Natural killer cell (primary cell): ENCODE data around the gene SNRPB2. TPM values are rescaled to one million over a fixed set of nuclear protein-coding genes. Genes with fewer than 3 reads are reported as not detected.

ENCODE experiments used
- ATAC-seq, 3 donors: fragments of 150-1000 bp in 2 of 3; fragments of 200-7000 bp in 1 of 3; cut with Tn5 transposase; 1 replicate in 1 of 3; 2 replicates in 2 of 3; pipeline ENCODE4 v1.10.0; 2021; ENCODE audit warnings: mild to moderate bottlenecking in 2 of 3, moderate library complexity in 2 of 3
- DNase-seq, 2 donors: peaks; one replicate each; pipeline versions ENCODE4 v3.0.0 to v3.0.0-alpha.2; 2013 to 2021; ENCODE audit warnings: mixed read lengths in 1 of 2
- H3K27ac ChIP-seq: one replicate; pipeline ENCODE4 v1.5.1; 2013; ENCODE audit warnings: mild to moderate bottlenecking, low read length
- H3K27me3 ChIP-seq: one replicate; pipeline ENCODE4 v1.6.1; 2013; ENCODE audit warnings: low read length; ENCODE audit not compliant: control insufficient read depth, insufficient read depth
- H3K36me3 ChIP-seq: one replicate; pipeline ENCODE4 v1.6.1; 2013; ENCODE audit warnings: low read length; ENCODE audit not compliant: control insufficient read depth, insufficient read depth
- H3K4me1 ChIP-seq: one replicate; pipeline ENCODE4 v1.6.1; 2013; ENCODE audit warnings: low read length; ENCODE audit not compliant: control insufficient read depth, insufficient read depth
- H3K4me3 ChIP-seq: one replicate; pipeline ENCODE4 v1.5.1; 2013; ENCODE audit warnings: low read length
- H3K9me3 ChIP-seq: one replicate; pipeline ENCODE4 v1.6.1; 2013; ENCODE audit warnings: low read length; ENCODE audit not compliant: control insufficient read depth, insufficient read depth
- H3K27ac Mint-ChIP-seq, 2 donors: one replicate each; pipeline ENCODE4 v1.8.0; 2022; ENCODE audit warnings: mild to moderate bottlenecking in 2 of 2, mixed read lengths in 2 of 2, moderate library complexity in 1 of 2
- H3K27me3 Mint-ChIP-seq, 2 donors: one replicate each; pipeline ENCODE4 v1.8.0; 2022; ENCODE audit warnings: low read depth in 2 of 2, mixed read lengths in 2 of 2
- H3K36me3 Mint-ChIP-seq: one replicate; pipeline ENCODE4 v1.8.0; 2022; ENCODE audit warnings: mixed read lengths
- H3K4me1 Mint-ChIP-seq, 2 donors: one replicate each; pipeline ENCODE4 v1.8.0; 2022; ENCODE audit warnings: mixed read lengths in 2 of 2
- H3K4me3 Mint-ChIP-seq: one replicate; pipeline ENCODE4 v1.8.0; 2022; ENCODE audit warnings: mild to moderate bottlenecking, moderate library complexity, mixed read lengths
- H3K9me3 Mint-ChIP-seq, 2 donors: one replicate each; pipeline ENCODE4 v1.8.0; 2022; ENCODE audit warnings: mixed read lengths in 2 of 2
- WGBS: methylation state at CpG from one replicate; pipeline ENCODE4 v1.1.7; 2013; ENCODE audit warnings: missing lambda C conversion rate; ENCODE audit not compliant: insufficient coverage; 5-methylcytosine and 5-hydroxymethylcytosine counted together
- intact Hi-C: fragments of 100-400 bp; cut with micrococcal nuclease; formaldehyde crosslinking; loops from one replicate; pipeline ENCODE4 v1.14.2; 2022
- total RNA-seq, 4 donors: library from RNA; stranded (reverse); fragments of 120-200 nt in 1 of 4; gene quantifications; one replicate each; pipeline versions ENCODE4 v1.2.3 to v1.2.4, GENCODE V29; 2013 to 2022
- TF ChIP-seq, protein P1 (sequence below): fragments of 200-600 bp; IDR thresholded peaks from one replicate; pipeline ENCODE4 v1.8.0; 2022; ENCODE audit warnings: antibody characterized with exemption

Gene SNRPB2
- total RNA-seq, 3 donors from 2014 or later (not counting 1 experiment from before 2014, with no cell fraction given) = 39.4 to 43.0 (median 40.5) TPM

DNA sequence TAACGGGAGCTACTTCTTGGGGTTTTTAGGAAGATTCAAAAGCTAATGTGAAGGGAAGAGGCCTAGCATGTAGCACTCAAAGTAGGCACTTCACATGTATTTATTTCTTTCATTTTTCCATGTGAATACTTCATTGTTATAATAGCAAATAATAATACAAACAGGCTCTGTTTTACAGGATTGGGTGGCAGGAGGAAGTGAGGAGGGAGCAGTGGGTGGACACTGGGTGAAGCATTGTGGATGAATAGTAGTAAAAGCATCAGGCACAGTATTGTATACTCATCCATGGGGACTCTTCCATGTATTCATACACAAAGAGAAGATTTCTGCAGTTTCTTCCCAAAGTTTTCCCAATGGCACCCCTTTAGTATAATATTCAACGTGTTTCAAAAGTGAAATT lies 38.4 kb upstream of the SNRPB2 start:
- TF ChIP-seq, protein P1, sequence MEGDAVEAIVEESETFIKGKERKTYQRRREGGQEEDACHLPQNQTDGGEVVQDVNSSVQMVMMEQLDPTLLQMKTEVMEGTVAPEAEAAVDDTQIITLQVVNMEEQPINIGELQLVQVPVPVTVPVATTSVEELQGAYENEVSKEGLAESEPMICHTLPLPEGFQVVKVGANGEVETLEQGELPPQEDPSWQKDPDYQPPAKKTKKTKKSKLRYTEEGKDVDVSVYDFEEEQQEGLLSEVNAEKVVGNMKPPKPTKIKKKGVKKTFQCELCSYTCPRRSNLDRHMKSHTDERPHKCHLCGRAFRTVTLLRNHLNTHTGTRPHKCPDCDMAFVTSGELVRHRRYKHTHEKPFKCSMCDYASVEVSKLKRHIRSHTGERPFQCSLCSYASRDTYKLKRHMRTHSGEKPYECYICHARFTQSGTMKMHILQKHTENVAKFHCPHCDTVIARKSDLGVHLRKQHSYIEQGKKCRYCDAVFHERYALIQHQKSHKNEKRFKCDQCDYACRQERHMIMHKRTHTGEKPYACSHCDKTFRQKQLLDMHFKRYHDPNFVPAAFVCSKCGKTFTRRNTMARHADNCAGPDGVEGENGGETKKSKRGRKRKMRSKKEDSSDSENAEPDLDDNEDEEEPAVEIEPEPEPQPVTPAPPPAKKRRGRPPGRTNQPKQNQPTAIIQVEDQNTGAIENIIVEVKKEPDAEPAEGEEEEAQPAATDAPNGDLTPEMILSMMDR = no peak
- H3K36me3 Mint-ChIP-seq = no peaks in the 10 kb centered on the region
- no peaks in the 10 kb centered on the region for H3K4me1 Mint-ChIP-seq
- intact Hi-C loops = no loop called here
- H3K9me3 Mint-ChIP-seq = no peaks in the 10 kb centered on the region
- Histone ChIP-seq H3K4me3 (no peak overlapping the region), H3K36me3 (no peaks in the 10 kb centered on the region), H3K4me1 (no peaks in the 10 kb centered on the region), H3K9me3 (no peaks in the 10 kb centered on the region), H3K27me3 (no peaks in the 10 kb centered on the region), H3K27ac (no peak overlapping the region)
- WGBS = no CpG with 5 or more reads among the region's 2 CpGs
- H3K27me3 Mint-ChIP-seq = peaks cover 29 to 68% of the 10 kb centered on the region in 2 donors
- no peak for DNase-seq
- H3K4me3 Mint-ChIP-seq = no peak overlapping the region
- no peak overlapping the region for H3K27ac Mint-ChIP-seq
- ATAC-seq = no peak

DNA sequence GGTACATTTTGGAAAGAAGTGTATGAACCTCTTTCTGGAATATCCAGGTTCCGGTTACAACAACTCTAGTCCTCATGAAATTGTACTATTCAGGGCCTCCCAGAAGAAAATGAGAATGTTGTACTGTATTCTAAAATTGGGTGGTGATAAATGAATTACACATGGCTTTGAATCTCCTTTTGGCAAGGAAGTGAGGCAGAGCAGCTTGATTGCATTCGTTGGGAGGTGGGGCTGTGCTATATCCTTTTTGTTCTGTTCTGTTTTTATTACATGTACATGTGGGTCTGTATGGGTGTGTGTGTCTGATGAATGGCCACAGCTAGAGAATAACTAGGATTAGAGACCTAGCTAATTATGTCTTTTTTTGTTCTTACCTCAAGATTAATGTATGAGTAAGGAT lies 37.8 kb upstream of the SNRPB2 start:
- WGBS = 56% methylated on average over 2 of the region's 2 CpGs
- DNase-seq = no peak
- Mint-ChIP-seq H3K9me3 (no peaks in the 10 kb centered on the region), H3K36me3 (no peaks in the 10 kb centered on the region), H3K4me3 (no peak overlapping the region), H3K27ac (no peak overlapping the region), H3K27me3 (peaks cover 32 to 68% of the 10 kb centered on the region in 2 donors), H3K4me1 (no peaks in the 10 kb centered on the region)
- no peak for ATAC-seq
- no peak overlapping the region for H3K4me3 ChIP-seq
- no peaks in the 10 kb centered on the region for H3K9me3 ChIP-seq
- no peaks in the 10 kb centered on the region for H3K36me3 ChIP-seq
- H3K27me3 ChIP-seq = no peaks in the 10 kb centered on the region
- no peak overlapping the region for H3K27ac ChIP-seq
- TF ChIP-seq, protein P1 = no peak
- intact Hi-C loops = no loop called here
- no peaks in the 10 kb centered on the region for H3K4me1 ChIP-seq

DNA sequence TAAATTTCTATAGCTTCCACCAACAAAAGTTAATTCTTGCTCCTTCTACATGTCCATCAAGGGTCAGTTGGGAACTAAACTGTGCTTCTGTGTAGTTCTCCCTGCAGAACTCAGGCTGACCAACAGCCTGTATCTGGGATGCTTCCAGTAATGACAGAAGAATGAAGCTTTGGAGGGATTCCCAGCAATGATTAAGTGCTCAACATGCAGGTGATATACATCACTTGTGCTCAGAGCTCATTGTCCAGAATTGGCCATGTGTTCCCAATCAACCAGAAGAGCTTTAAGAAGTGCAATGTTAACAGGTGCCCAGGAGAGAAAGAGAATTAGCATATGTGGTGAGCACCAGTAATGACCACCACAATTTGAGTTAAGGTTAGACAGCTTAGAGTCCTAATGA lies 37.4 kb upstream of the SNRPB2 start:
- no peak overlapping the region for H3K4me3 Mint-ChIP-seq
- no peaks in the 10 kb centered on the region for H3K4me1 Mint-ChIP-seq
- H3K27ac Mint-ChIP-seq = no peak overlapping the region
- Histone ChIP-seq H3K27me3 (no peaks in the 10 kb centered on the region), H3K4me3 (no peak overlapping the region), H3K4me1 (no peaks in the 10 kb centered on the region), H3K36me3 (no peaks in the 10 kb centered on the region), H3K9me3 (no peaks in the 10 kb centered on the region), H3K27ac (no peak overlapping the region)
- no peaks in the 10 kb centered on the region for H3K36me3 Mint-ChIP-seq
- DNase-seq = no peak
- intact Hi-C loops = no loop called here
- H3K9me3 Mint-ChIP-seq = no peaks in the 10 kb centered on the region
- ATAC-seq = no peak
- H3K27me3 Mint-ChIP-seq = peaks cover 32 to 68% of the 10 kb centered on the region in 2 donors
- TF ChIP-seq, protein P1 = no peak

DNA sequence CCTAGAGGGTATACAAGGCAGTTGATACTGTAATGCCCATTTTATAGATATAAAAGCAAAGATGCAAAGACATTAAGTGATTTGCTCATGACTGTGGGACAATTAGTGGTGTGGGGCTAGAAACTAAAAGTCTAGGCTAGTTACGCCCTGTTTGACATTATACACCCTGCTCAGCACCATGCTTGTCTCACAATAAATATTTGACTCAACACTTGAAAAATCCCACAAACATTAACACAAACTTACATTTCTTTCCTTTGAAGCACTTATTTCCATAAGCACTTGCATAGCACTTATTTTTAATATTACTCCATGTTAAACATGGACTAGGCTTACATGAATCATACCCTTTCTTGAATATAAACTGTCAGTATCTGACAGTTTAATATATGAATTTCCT lies 36.5 kb upstream of the SNRPB2 start:
- no peaks in the 10 kb centered on the region for H3K36me3 Mint-ChIP-seq
- Histone ChIP-seq H3K27me3 (no peaks in the 10 kb centered on the region), H3K9me3 (no peaks in the 10 kb centered on the region), H3K4me3 (no peak overlapping the region), H3K4me1 (no peaks in the 10 kb centered on the region), H3K27ac (no peak overlapping the region), H3K36me3 (no peaks in the 10 kb centered on the region)
- H3K4me3 Mint-ChIP-seq = no peak overlapping the region
- H3K27ac Mint-ChIP-seq = no peak overlapping the region
- H3K9me3 Mint-ChIP-seq = no peaks in the 10 kb centered on the region
- no peaks in the 10 kb centered on the region for H3K4me1 Mint-ChIP-seq
- TF ChIP-seq, protein P1 = no peak
- no peak for DNase-seq
- intact Hi-C loops = no loop called here
- no peak for ATAC-seq
- peaks cover 34 to 69% of the 10 kb centered on the region in 2 donors for H3K27me3 Mint-ChIP-seq
- WGBS = 86% methylated on average over 1 of the region's 1 CpG
